Stomach smooth muscle (tissue), 2 donors: Measurements from ENCODE around the gene GLRX.
A peak's percentile ranks its signal among the peaks of the same experiment; 100 is the strongest.
"Not testable (repeated sequence)": the region's sequence is repeated elsewhere in the genome, so short reads cannot be mapped to it uniquely, and the experiment has no call there.

Source experiments
- H3K27ac ChIP-seq: one replicate; pipeline ENCODE4 v1.7.0; 2013; ENCODE audit warnings: mild to moderate bottlenecking, low read length, inconsistent platforms
- H3K27me3 ChIP-seq, 2 donors: one replicate each; pipeline ENCODE4 v1.7.0; 2013; ENCODE audit warnings: low read length in 2 of 2; ENCODE audit not compliant: insufficient read depth in 2 of 2, control insufficient read depth in 1 of 2
- H3K36me3 ChIP-seq, 2 donors: one replicate each; pipeline ENCODE4 v1.7.0; 2013; ENCODE audit warnings: low read length in 2 of 2; ENCODE audit not compliant: control insufficient read depth in 2 of 2, insufficient read depth in 2 of 2
- H3K4me1 ChIP-seq: one replicate; pipeline ENCODE4 v1.7.0; 2013; ENCODE audit warnings: low read length; ENCODE audit not compliant: control insufficient read depth, insufficient read depth
- H3K4me3 ChIP-seq, 2 donors: one replicate each; pipeline ENCODE4 v1.7.0; 2013; ENCODE audit warnings: low read length in 2 of 2
- H3K9ac ChIP-seq, 2 donors: one replicate each; pipeline ENCODE4 v1.7.0; 2013; ENCODE audit warnings: low read length in 2 of 2, mild to moderate bottlenecking in 1 of 2
- H3K9me3 ChIP-seq, 2 donors: one replicate each; pipeline ENCODE4 v1.7.0; 2013; ENCODE audit warnings: low read length in 2 of 2; ENCODE audit not compliant: control insufficient read depth in 2 of 2
- donor health status: healthy.
- donor health status: Pancreatic carcinoma.

Gene GLRX

DNA sequence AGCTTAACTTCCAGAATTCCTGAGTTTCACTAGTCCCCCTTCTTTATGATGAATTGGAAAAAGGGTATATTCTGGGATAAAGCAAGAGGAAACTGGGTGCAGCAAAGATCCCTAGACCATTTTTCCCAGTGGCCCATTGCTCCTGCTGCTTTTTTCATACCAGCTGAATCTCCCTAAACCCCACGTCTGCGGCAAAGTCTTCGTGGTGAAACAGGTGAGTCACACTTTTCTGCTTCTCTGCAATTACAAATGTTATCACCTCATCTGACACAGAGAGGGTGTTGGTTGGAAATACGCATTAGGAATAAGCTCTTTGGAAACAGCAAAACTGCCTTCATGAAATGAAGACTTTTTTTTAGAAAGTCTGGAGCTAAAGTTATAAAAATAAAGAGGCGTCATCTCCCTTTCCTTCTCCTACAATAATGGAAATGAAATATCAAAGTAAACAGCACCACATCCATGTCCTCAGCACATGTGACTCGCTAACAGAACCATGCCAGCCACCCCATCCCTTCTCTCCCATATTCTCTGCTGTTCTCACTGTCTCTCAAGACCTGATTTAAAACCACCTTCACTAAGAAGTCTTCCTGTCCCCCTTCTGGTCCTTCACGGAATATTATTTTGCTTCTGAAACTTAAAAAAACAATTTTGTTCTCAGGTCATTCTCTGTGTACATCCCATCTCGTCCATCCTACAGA is 39.5 kb upstream of the GLRX start:
- H3K9ac ChIP-seq: no peak overlapping the region
- H3K9me3 ChIP-seq: no peaks in the 10 kb centered on the region
- H3K27me3 ChIP-seq: no peaks in the 10 kb centered on the region
- H3K36me3 ChIP-seq: no peaks in the 10 kb centered on the region
- no peak overlapping the region for H3K4me3 ChIP-seq
- H3K27ac ChIP-seq: no peak overlapping the region
- peaks cover 24% of the 10 kb centered on the region for H3K4me1 ChIP-seq

DNA sequence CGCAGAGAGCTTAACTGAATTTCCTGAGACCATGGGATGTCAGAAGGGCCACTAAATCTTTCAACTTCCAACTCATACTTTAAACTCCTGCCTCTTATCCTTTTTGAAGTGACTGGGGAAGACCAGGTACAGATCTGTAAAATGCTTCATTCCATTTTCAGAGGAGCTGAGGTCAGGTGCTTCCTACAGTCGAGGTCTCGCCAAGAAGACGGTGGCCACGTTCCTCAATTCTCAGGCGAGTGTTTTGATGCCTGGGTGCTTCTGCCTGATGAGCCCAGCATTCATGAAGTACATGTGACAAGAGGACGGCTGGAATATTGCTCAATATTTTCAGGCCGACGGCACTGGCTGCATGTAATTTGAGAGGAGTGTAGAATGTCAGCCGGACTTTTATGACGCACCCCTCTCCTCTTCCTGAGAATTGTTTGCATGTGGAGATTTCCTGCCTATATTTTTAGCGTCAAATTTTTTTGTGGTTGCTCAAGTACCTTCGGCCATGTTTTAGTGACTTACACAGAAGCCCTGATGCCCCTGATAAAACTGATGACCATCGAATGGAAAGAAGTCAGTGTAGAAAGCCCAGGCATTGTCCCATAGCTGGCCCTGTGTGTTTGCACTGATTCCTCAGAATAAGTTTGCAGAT is 38.8 kb upstream of the GLRX start:
- no peaks in the 10 kb centered on the region for H3K36me3 ChIP-seq
- H3K9ac ChIP-seq: no peak overlapping the region
- H3K27me3 ChIP-seq: no peaks in the 10 kb centered on the region
- H3K4me3 ChIP-seq: no peak overlapping the region
- H3K4me1 ChIP-seq: peaks cover 24% of the 10 kb centered on the region
- no peak overlapping the region for H3K27ac ChIP-seq
- H3K9me3 ChIP-seq: no peaks in the 10 kb centered on the region

DNA sequence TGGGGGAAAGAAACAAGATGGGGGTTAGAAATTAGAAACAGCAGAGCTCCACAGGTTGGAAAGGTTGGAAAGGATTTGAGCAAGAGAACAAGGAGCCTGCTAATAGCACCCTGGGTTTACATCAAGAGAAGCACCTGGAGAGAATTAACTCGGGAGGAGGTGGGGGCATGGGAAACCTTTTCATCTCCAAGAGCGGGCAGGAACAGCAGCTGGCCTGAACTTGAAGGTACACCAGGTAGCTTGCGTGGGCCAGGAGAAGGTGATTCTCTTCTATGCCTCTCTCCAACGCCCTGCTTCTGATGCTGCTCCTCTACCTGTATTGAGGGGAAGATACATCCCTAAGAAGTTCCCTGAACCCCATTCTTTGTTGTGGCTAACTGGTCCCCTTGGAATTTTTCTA is 37.1 kb upstream of the GLRX start:
- H3K27me3 ChIP-seq: no peaks in the 10 kb centered on the region
- peak overlapping the region in 1 of 2 donors; percentile 81 for H3K9ac ChIP-seq
- peak overlapping the region; percentile 94 for H3K27ac ChIP-seq

DNA sequence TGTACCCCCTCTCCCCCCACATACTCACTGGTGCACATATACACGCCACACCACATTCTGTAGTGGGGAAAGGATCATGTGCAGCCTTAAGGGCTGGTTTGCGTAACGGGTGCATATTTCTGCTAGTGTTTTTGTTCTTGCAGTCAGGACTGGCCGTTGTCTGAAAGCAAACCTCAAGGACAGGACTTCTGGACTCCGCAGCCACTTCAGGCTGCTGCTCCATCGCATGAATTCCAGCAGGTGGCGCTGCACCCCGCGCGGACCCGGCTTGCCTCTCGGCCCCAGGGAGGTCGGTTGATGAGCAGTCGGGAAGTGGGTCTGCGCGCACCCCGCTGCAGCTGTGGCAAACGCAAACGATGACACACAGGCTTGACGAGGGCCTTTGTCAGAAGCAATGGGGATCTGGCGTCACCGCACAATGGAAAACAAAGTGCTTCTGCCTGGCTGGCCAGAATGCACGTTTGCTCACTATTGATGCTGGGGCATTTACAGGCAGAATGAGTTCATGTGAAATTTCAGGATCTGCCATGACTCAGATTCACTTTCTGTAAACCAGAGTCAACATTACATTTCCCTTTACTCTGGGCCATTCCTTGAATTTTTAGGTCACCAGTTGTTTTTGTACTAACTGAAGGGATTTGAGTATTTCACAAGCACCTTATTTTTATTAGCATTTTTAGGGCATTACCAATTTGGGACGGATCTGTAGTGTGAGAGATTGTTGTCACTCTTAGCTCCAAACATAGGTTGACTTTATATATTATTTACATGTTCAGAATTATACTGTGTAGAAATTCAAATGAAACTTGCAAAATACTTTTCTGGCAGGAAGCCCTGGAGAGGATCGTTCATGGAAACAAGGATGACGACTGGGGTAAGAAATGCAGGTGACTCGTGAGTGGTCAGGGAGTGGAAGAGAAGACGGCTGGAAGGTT is 36.4 kb upstream of the GLRX start:
- Histone ChIP-seq H3K9ac (peak overlapping the region; percentile 66 to 81), H3K36me3 (no peaks in the 10 kb centered on the region), H3K9me3 (no peaks in the 10 kb centered on the region), H3K27me3 (no peaks in the 10 kb centered on the region), H3K27ac (peak overlapping the region; percentile 94), H3K4me1 (peaks cover 22% of the 10 kb centered on the region), H3K4me3 (peak overlapping the region; percentile 77 to 80)

More for the DNA sequence above, 37.1 kb upstream of the GLRX start:
- H3K36me3 ChIP-seq: no peaks in the 10 kb centered on the region
- H3K9me3 ChIP-seq: no peaks in the 10 kb centered on the region
- H3K4me3 ChIP-seq: no peak overlapping the region
- H3K4me1 ChIP-seq: peaks cover 22% of the 10 kb centered on the region

DNA sequence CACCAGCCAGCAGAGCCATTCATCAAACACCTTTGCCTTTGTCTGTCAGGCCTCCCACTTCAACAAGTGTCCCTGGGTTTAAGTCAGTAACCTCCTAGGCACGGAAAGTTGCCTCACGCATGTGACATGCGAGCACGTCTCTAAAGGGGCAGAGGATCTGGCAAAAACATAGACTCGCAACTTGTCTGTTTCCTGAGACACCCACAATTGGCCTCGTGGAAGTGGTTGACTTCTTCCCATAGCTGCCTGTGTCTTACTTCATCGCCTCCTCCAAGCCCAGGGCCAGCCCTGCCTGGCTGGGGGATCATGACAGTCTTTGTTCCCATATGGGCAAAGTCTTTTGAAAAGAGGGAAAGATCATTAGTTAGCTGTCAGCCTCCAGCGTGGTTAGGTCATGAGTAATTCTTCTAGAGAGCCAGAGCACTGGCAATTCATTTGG is 35.5 kb upstream of the GLRX start:
- Histone ChIP-seq H3K36me3 (no peaks in the 10 kb centered on the region), H3K4me1 (peaks cover 19% of the 10 kb centered on the region), H3K4me3 (peak overlapping the region; percentile 77 to 80)

DNA sequence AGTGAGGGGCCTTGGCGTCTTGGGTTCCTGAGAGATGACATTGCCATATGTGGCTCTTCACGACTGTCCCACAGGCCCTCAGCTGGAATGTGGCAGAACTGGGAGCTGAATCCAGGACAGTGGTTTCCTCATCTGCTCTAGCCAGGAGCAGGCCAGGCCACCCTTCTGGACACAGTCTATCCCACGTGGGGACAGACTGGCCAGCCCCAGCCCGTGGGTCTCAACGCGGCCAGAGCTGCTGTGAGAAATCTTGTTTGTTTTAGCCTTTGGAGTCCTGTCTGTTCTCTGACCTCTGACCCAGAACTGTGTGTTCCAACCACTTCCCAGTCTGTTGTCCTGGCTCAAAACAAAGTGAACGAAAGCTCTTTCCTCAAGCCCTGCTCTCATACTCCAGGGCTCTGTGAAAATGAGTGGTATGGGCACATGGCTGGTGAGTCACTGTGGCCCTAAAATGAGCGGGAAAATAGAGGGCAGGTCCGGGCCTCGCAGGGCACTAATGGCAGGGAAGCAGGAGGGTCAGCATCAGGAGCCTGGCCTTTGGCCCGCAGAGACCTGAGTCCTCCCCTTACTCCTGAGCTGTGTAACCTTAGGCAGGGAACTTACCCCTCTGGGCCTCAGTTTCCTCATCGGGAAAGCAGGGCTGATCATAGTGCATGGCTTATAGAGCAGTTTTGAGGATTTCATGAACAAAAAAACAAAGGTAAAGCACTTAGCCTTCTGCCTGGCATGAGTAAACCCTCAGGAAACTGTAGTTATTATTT is 34.8 kb upstream of the GLRX start:
- Histone ChIP-seq H3K27me3 (no peaks in the 10 kb centered on the region), H3K4me3 (peak overlapping the region; percentile 1 to 80), H3K9ac (peak overlapping the region; percentile 60 to 81), H3K27ac (peak overlapping the region; percentile 94), H3K36me3 (no peaks in the 10 kb centered on the region), H3K9me3 (no peaks in the 10 kb centered on the region), H3K4me1 (peaks cover 17% of the 10 kb centered on the region)

More for the DNA sequence above, 35.5 kb upstream of the GLRX start:
- H3K27me3 ChIP-seq: no peaks in the 10 kb centered on the region
- H3K9ac ChIP-seq: peak overlapping the region; percentile 60 to 81
- no peaks in the 10 kb centered on the region for H3K9me3 ChIP-seq
- H3K27ac ChIP-seq: peak overlapping the region; percentile 94

DNA sequence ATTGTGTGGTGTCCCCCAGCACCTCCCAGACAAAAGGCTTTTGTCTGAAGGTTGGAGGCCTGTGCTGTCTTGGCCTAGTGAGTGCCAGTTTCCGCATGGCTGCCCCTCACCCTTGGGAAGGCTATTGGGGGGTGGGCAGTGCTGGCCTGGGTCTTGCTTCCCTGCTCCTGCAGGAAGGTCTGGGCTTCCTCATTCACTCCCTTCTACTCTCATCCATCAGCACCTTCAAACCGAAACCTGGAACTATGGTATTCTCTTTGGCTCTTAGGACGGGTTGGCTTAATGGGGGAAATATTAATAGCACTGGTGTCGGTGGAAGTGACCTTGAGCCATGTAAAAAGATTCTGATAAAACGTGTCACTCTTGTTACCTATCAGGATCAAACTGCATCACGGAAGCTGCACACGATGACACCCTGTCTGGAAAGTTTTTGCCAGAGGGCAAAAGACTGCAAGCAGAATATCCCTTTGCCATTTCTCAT is 34.0 kb upstream of the GLRX start:
- peaks cover 17% of the 10 kb centered on the region for H3K4me1 ChIP-seq
- no peak overlapping the region for H3K9ac ChIP-seq
- no peaks in the 10 kb centered on the region for H3K27me3 ChIP-seq
- H3K9me3 ChIP-seq: no peaks in the 10 kb centered on the region
- H3K4me3 ChIP-seq: no peak overlapping the region
- H3K27ac ChIP-seq: no peak overlapping the region
- no peaks in the 10 kb centered on the region for H3K36me3 ChIP-seq

- no peaks in the 10 kb centered on the region for H3K36me3 ChIP-seq
- H3K27ac ChIP-seq: no peak overlapping the region
- no peak overlapping the region for H3K9ac ChIP-seq
- H3K9me3 ChIP-seq: no peaks in the 10 kb centered on the region
- peaks cover 15% of the 10 kb centered on the region for H3K4me1 ChIP-seq
- H3K27me3 ChIP-seq: no peaks in the 10 kb centered on the region
- H3K4me3 ChIP-seq: no peak overlapping the region
Measured at GRCh38 chr5:95853490-95853889, 31.0 kb upstream of the GLRX start.

DNA sequence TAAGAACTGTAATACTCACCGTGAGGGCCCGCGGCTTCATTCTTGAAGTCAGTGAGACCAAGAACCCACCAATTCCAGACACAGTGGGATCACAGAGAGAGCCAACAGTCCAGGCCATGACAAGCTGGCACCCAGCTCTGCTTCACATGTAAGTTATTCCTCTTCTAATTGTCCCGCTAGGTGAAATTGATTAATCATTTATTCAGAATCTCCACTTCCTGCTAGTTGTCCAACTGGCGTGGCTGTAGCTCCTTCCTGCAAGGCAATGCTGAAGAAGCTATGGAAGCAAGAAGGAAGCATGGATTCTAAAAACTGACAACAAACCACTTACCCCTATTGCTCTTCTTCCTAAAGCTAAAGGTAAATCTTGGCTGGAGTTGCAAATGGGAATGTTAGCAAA is 30.0 kb upstream of the GLRX start:
- no peak overlapping the region for H3K27ac ChIP-seq
- no peaks in the 10 kb centered on the region for H3K36me3 ChIP-seq
- H3K4me1 ChIP-seq: peaks cover 6% of the 10 kb centered on the region
- H3K9ac ChIP-seq: no peak overlapping the region
- no peaks in the 10 kb centered on the region for H3K27me3 ChIP-seq
- no peak overlapping the region for H3K4me3 ChIP-seq
- no peaks in the 10 kb centered on the region for H3K9me3 ChIP-seq

GRCh38 chr5:95851141-95851540 is 28.6 kb upstream of the GLRX start:
- H3K36me3 ChIP-seq, H3K4me3 ChIP-seq, H3K27me3 ChIP-seq, H3K9me3 ChIP-seq, H3K4me1 ChIP-seq, H3K9ac ChIP-seq, H3K27ac ChIP-seq: not testable (repeated sequence)
